ENCODE measurements around the gene NKX1-2.

Gene NKX1-2

GRCh38 chr10:124450012-124450782 is at the start of gene NKX1-2:
Gene NKX1-2 (minus strand): TSS chr10:124450035. CDS start chr10:124449943, 92 bp downstream.
- peak in 1 of 2 experiments; percentile 18 for DNase-seq

DNA sequence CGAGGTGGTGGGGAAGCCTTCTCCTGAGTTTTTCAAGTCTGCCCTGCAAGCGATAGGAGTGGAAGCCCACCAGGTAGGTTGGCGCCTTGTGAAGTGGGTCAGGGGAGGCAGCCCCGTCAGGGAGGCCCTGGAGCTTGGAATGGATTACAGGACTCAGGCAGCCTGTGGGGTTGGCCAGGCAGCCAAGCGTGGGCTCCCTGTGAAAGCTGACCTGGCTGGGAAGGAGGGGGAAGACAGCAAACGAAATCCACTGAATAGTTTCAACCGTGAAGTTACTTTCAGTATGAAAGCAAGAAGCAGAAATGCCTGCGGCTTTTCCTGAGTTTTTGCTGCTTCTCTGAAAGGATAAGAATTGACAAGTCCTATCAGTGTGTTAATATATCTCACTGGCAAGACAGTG is 48.2 kb upstream of the NKX1-2 start:
- DNase-seq, result no peak

GRCh38 chr10:124497196-124497881 is 47.5 kb upstream of the NKX1-2 start:
- DNase-seq, result peak; percentile 51 to 58

DNA sequence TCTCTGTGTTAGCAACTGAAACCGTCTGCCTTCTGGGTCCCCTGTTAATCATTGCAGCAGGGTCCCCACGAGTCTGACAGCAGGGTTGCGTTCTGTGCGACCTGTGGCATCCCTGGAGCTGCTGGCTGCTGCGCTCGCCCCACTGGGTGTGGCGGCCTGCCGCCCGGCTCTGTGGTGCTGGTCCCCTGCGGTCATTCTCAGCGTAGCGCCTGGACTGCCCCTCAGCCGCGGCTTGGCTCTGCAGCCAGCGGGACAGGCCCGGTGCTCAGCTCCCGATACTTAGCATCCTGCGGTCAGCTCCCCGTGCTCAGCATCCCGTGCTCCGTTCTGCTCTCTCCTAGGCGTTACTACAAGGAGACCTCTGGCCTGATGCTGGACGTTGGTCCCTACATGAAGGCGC is 46.8 kb upstream of the NKX1-2 start:
- no peak for DNase-seq

DNA sequence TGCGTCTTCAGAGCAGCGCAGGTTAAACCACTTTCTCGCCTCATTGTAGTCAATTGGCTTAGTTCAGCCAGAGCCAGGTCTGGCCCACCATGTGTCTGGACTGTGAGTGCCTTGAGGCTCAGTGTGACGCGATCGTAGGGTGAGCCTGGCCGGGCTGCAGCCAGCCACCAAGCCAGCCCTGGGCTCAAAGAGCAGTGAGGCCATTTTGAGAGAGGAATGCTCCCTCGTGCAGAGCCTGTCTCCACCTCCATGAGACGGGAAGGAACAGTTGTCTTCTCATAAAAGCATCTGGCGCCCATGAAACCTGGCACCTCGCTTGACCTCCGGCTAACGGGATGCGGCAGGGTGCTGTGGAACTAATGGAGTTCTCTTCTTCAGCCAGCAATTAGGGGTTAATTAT is 46.3 kb upstream of the NKX1-2 start:
- DNase-seq, result peak in 1 of 2 experiments; percentile 26

GRCh38 chr10:124495725-124496124 is 45.9 kb upstream of the NKX1-2 start:
- DNase-seq, result no peak

- DNase-seq, result no peak
Measured at GRCh38 chr10:124495162-124495561, 45.3 kb upstream of the NKX1-2 start.

DNA sequence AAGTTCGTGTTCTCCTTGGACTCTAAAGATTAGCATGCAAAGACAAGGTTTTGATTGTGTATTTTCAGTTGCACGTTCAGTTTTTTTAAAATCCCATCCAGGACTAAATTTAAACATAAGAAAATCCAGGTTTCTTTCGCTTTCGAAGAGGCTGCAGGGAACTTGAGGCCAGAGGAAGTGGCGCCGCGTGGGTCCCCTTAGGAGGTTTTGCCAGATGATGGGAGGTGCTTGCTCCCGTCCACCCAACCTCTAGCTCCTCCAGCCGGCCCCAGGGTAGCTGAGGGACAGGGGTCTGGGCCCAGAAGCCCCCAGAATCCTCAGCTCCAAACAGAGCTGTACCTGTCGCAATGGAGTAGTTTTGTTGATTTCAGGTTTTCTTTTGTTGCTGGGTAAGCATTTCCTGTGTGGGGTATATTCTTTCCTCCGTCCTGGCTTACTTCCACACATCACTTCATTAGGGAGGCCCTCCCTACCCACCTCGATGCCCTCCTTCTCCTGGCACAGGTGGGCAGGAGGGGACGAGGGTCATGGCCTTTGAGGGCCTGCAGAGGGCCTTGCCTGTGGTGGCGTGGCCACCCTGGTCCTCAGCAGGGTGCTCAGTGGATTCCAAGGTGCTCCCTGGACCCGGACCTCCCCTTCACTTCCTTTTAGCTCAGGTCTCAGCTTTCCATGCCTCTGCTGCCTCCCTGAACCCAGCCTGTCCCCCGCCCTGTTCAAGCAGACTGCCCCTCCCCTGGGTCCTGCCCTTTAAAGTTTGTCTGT is 44.4 kb upstream of the NKX1-2 start:
- DNase-seq, result no peak

- DNase-seq, result peak; percentile 29 to 63
Measured at GRCh38 chr10:124493214-124493882, 43.5 kb upstream of the NKX1-2 start.

GRCh38 chr10:124492266-124492665 is 42.4 kb upstream of the NKX1-2 start:
- DNase-seq, result no peak

GRCh38 chr10:124491105-124491504 is 41.3 kb upstream of the NKX1-2 start:
- no peak for DNase-seq

- DNase-seq, result no peak
Measured at GRCh38 chr10:124486635-124487034, 36.8 kb upstream of the NKX1-2 start.

GRCh38 chr10:124484661-124485060 is 34.8 kb upstream of the NKX1-2 start:
- no peak for DNase-seq

DNA sequence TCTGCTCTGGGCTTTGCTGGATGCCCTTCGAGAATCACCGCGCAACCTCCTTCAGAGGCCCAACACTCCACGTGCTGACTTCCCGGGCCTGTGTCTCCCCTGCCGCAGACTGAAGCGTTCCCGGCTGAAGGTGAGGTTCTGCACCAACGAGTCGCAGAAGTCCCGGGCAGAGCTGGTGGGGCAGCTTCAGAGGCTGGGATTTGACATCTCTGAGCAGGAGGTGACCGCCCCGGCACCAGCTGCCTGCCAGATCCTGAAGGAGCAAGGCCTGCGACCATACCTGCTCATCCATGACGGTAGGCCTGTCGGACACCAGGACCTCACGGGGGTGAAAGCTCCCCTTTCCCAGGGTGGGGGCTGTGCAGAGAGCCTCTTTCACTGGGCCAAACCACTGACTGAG is 34.2 kb upstream of the NKX1-2 start:
- no peak for DNase-seq

DNA sequence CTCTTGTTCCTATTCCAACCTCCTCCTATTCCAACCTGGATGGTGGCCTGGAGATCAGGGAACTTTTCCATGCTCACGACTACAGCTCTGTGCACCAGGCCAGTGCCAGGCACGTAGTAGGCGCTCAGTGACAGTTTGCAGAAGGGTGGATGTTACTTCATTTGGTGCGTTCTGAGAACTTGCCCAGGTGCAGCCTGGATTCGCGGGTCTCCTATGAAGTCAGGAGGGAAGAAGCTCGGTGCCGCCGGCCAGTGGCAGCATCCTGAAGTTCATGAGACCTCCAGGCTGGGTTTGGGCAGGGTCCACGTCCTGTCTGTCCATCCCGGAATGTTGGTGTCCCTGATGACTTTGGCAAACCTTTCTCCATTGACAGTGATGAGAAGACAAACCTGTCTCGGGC is 33.0 kb upstream of the NKX1-2 start:
- no peak for DNase-seq

DNA sequence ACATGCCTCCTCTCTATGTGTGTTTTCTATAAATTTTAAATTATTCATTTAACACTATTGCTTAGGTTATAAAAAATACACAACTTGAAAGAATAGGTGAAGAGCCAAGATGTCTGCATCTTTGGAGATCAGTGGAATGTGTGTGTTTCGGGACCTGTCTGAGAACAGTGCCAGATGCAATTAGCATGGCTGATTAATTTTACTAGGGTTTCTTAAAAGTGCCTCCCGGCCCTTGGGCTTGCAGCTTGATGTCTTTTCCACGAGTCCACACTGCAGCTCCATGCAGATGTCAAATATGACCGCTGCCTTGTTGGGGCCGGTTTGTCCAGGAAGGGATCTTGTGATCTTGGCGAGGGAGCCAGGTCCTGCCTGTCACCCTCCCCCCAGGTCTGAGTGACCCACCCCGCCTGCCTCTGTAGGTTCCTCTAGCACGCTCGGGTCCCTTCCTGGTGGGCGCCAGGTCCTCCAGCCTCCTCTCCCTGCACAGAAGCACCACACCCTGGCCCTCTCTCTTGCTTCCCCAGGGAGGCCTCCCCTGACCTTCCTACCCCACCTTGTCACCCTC is 32.5 kb upstream of the NKX1-2 start:
- peak in 1 of 2 experiments; percentile 33 for DNase-seq

DNA sequence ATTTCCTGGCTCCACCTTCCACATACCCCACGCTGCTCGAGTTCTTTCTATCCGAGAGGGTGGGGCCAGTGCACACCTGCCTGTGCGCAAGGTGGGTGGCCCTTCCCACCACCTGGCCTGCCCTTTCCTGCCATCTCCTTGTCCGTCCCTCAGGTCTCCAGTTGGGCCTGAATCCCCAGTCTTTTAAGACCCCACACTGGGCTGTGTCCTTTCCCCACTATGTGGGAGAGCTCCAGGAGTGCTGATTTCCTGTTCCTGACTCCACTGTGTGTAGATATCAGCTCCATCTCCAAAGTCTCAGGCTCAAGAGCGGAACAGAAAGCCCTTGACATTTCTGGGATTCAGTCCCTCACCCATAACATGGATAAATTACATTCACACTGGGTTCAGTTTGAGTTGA is 31.9 kb upstream of the NKX1-2 start:
- no peak for DNase-seq

DNA sequence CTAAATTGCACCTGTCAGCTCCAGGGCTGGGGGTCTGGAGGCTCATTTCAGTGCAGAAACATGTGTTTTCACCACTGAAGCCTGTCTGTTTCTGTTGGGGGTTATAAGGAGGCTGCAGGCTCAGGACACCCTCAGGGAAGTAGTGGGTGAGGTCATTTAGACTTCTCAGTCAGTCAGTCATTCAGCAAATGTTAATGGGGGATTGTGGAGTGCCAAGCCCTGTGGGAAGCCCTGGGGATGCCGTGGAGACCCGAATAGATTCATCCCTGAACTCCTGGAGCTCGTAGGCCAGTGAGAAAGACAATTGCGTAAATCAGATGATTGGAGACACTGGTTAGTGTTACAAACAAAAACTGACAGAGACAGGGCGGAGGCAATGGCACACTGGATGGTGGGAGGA is 31.0 kb upstream of the NKX1-2 start:
- DNase-seq, result no peak

DNA sequence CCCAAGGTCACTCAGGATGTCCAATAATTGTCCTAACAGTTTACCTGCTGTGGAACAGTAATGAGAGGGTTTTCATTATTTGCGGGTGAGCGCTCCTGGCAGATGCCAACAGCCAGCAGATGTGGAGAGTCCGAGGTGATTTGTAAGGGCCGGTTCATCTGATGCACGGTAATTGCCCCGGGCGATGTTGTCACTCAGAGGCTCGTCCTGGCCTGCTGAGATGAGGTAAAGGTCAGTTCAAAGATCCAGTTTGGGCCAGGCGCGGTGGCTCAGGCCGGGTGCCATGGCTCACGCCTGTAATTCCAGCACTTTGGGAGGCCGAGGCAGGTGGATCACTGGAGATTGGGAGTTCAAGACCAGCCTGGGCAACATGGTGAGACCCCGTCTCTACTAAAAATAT is 28.7 kb upstream of the NKX1-2 start:
- DNase-seq, result no peak

DNA sequence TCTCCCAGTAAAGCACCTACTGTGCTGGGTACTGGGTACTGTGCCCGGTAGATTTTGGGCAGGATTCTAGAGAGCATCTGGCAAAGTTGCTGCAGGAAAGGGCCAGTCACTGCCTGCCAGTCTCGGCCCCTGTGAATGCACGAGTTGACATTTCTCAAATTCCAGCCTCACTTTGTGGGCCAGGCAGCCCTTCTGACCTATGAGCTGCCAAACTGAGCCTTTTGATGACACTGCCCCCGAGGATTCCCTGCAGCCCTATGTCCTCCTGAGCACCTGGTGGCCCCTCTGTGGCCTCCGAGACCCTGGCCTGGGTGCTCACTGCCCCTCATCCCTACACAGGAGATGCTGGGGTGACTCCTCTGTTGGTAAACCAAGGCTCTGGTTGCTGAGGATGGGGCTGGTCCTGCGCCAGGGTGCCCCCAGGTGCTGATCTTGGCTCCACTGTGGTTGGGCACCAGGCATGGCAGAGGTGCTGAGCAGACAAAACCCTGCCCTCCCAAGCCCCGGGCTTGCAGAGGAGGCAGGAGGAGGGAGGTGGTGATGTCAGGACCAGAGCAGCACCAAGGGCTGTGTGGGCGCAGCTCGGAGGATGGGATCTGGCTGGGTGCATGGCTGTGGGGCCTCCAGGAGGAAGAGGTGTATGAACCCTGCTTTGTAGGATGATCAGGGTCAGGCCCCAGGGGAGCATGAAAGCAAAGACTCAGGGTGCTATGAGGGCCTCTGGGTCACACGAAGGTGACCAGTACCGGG is 28.0 kb upstream of the NKX1-2 start:
- no peak for DNase-seq

DNA sequence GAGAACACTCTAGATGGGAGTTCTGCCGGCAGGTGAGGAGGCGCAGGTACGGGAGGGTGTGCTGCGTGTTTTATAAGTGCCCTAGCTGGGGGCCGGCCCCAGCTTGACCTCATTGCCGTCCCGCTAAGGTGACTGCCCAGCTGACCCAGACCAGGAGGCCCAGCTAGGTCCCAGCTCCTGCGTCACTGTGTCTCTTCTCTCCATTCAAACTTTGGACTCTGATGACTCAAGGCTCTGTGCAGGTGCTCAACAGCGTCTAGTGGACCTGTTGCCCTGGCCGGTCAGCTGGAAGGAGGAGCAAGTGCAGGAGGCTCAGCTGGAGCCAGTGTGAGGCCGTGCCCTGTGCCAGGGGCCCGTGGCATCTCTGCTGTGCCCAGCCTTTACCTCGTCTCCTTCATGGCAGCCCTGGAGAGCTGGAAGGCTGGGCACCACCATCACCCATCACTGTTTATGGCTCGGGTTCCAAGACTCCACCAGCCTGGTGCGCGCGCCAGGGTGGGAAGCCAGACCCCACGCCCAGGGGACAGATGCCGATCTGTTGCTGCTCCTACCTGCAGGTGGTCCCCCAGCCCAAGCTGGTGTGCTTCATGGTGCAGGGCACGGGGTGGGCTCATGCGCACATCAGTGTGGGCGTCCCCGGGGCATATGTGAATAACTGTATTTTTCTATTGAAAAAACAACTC is 26.3 kb upstream of the NKX1-2 start:
- no peak for DNase-seq
